ACHN (cell line): ENCODE results near the gene KCNQ1.

Experiments used
- DNase-seq: peaks from one replicate; pipeline ENCODE4 v3.0.0-alpha.2; 2015
- in situ Hi-C: cut with HindIII; loops from 2 replicates; pipeline ENCODE4 v1.10.0; 2017; ENCODE audit warnings: low sequenced_read_pairs, low pct_ligation_motif_present, low pct_unique_long_range_greater_than_20kb

Gene KCNQ1

DNA sequence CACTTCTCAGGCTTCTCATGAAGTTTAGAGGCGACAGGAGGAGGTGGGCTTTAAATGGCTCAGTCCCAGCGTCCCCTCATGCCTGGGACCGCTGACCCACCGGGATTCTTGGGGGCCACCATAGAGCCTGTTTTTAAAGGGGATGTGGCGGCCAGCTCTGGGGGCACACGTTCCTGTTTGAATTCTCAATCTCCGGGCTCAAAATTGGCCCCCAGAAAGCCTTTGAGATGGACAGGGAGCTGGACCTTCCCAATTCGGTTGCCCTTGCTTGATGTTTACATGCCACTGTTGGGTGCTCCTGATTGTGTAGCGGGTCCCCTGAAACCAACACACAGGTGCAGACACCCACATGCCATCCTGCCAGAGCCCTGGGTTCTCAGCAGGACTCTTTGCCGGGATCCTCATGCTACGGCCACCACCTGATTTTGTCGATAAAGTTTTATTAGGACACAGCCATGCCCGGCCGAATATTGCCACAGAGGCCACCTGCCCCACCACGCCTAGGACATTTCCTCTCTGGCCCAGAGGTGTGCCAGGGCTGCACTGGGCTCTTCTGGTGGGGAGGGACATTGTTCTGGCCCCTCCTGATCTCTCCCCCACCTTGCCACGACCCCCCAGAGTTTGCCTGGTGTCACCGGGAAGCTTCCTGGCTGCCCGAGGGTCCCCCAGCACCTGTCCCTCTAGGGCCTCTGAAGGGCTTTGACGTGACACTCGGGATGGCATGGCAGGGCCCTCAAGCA lies 71.6 kb downstream of the KCNQ1 start:
- DNase-seq, result no peak
- in situ Hi-C loops, result no loop called here

DNA sequence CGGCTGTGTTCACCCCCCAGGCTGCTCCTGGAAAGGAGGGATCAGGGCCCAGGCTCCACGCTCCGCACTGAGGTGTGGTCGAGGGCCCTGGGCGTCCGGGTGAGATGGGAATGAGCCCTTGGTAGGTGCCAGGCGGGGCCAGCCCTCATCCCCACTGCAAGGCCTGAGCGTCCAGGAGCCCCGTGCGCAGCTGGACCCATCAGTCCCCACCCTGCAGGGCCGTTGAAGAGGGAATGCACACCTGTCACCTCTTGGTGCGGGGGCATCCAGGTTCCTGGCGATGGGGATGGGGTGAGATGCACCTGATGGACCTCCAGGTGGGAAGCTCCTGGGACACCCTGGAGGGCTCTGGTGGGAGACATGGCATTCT lies 72.2 kb downstream of the KCNQ1 start:
- in situ Hi-C loops, result no loop called here
- DNase-seq, result no peak

DNA sequence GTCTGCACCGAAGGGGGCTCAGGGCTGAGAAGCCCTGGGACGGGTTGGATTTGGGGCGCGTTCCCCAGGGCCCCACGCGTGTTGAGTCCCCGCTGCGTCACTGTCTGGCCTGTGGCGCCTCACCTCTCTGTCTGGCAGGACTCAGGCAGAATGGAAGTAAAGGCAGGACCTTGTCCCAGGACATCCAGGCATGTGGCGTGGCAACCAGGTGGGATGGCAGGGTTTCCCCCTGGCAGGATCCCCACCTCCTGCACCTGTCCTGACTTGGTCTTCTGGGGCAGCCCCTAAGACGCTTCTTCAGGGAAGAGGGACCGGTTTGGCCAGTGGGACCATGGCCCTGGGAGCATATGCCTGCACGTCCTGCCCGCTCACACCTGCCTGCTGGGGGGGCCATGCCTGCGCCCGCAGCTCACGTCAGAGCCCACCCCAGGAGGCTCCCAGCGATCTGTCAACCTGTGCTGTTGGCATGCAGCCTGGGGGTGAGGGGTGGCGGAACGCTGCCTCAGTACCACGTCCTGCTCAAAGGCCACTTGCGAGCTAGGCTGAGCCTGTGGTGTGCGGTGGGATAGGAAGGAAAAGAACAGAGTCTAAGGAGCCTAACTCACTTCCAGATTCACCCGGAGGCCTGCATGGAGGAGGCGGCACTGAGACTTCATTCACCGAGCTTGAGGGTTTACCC lies 72.7 kb downstream of the KCNQ1 start:
- in situ Hi-C loops, result no loop called here
- no peak for DNase-seq

DNA sequence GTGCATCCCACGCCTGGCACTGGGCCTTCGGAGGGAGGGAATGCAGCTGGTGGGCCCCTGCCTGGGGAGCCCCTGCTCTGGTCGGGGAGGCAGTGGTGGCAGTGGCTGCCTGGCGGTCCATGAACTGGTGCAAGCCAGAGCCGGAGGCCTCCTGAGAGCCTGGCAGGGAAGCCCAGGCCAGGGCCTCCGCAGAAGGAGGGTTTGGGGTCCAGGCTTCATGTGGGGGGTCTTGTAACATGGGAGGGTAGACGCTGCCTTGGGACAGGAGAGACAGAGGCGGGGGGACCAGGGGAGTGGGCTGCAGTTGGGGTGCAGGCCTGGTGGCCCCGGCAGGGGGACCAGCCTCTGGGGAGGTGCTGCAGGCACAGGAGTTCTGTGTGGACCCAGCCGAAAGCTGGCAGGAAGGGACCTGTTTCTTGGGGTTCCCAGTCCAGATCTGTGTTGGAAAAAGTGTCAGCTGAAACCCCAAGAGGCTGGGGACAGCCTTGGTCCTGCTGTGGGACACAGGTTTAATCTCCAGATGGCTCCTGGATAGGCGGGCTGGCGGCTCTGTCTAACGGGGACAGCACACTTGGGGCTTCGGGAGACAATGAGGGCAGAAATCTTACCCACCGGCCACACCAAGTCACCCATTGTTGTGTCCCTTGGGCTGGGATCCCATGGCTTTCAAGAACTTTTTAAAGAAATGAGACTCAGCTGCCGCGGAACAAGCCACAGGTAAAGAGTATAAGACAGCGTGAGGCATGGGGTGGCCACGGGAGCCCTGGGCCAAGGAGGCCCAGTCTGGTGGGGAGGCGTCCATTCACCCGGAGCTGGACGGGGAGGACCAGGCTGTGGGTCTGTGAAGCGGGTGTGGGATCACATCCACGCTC lies 73.5 kb downstream of the KCNQ1 start:
- DNase-seq, result no peak
- in situ Hi-C loops, result no loop called here

DNA sequence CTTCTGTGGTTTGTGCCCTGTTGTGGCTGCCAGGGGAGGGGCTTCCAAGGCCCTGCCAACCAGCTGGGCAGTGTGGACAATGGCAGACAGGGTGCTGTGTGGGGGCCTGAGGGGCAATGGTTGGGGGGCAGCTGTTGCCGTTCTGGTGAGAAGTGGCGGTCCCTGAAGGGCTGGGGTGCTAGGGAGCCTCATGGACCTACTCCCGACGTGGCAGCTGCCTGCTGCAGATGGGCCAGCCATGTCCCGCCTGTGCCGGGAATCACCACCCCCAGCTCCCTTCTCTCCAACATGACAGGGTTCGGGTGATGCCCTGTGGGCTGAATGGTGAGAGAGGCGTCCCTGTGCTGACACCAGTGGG lies 74.2 kb downstream of the KCNQ1 start:
- in situ Hi-C loops, result no loop called here
- DNase-seq, result no peak

DNA sequence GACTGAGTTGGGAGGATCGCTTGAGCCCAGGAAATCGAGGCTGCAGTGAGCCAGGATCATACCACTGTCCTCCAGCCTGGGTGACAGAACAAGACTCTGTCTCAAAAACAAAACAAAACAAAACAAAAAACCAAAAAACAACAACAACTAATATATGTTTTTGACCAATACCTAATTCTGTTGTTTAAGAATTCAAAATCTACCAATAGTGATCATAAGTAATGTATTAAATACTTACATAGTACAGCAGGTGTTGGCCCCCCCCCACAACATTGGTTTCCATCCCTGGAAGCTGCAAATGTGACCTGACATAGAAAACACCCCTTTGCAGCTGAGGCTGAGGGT lies 74.7 kb downstream of the KCNQ1 start:
- no peak for DNase-seq
- in situ Hi-C loops, result no loop called here

DNA sequence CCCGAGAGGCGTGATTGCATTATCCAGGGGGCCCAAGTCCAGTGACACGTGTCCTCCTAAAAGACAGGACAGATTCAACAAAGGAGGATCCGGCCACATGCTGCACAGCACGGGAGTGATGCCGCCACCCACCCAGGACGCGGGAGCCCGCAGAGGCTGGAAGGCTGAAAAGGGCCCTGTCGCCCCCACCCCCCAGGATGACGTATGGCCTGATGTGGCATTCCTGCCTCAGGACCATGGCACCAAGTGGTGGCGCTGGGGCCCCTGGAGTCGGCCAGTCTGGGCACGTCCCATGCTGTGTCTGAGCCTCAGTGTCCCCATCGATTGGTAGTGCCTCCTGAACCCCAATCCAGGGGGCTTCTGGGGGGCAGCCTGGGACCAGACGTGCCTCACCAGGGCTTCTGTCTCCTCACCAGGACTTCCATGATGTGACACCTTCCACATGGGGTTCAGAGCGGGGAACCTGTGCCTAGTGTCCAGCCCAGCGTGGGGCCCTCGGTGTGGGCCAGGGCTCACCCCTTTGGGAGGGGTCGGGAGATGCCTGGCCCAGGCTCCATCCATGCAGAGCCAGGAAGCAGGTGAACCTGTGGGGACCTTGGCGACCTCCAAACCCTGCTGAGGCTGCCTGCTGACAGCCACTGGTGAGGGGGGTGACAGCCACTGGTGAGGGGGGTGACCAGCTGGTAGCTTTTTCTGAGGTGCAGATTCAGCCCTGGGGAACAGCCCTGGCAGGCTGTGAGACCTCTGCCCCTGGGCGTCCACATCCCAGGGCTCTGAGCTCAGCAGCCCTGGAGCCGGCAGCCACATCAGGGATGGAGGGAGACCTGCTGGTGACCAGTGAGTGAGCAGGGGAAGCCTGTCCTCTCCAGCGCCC lies 75.3 kb downstream of the KCNQ1 start:
- in situ Hi-C loops, result no loop called here
- DNase-seq, result no peak

DNA sequence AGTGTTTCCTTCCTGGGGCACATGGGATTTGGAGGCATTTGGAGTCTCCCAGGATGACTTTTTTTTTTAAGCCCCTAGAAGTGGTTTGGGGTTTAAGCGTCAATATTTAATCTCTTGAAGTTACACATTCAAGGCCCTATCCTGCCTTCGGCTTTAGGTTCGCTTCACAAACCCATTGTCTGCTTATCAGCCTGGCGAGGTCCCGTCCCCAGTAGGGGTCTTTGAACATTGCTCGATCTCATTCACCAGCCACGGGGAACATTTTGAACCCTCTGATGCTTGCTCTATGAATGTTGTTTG lies 75.9 kb downstream of the KCNQ1 start:
- in situ Hi-C loops, result no loop called here
- no peak for DNase-seq

DNA sequence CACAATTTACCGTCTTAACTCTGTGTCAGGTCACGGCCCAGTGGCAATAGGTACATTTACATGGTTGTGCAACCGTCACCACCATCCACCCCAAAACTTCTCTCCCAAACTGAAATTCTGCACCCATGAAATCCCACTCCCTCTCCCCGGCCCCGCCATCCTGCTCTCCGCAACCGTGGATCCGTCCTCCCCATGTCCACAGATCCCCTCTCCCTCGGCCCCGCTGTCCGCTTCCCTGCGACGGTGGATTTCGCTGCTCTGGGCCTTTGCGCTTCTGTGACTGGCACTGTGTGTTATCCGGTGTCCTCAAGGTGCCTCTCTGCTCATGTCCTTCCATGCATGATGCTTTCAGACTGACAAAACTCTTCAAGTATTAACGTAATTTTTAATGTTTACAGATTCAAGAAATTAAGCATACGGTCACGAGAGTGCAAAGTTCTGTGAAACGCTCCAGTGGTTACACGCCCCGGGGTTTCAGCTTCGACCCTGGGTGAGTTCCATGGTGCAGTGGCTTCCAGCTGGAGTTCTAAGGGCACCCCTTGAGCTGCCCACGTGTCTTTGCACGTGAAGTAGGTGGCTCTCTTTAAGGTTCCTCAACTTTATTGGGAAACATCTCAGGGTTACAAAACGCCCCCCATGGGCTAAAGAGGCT lies 76.4 kb downstream of the KCNQ1 start:
- DNase-seq, result no peak
- in situ Hi-C loops, result no loop called here

DNA sequence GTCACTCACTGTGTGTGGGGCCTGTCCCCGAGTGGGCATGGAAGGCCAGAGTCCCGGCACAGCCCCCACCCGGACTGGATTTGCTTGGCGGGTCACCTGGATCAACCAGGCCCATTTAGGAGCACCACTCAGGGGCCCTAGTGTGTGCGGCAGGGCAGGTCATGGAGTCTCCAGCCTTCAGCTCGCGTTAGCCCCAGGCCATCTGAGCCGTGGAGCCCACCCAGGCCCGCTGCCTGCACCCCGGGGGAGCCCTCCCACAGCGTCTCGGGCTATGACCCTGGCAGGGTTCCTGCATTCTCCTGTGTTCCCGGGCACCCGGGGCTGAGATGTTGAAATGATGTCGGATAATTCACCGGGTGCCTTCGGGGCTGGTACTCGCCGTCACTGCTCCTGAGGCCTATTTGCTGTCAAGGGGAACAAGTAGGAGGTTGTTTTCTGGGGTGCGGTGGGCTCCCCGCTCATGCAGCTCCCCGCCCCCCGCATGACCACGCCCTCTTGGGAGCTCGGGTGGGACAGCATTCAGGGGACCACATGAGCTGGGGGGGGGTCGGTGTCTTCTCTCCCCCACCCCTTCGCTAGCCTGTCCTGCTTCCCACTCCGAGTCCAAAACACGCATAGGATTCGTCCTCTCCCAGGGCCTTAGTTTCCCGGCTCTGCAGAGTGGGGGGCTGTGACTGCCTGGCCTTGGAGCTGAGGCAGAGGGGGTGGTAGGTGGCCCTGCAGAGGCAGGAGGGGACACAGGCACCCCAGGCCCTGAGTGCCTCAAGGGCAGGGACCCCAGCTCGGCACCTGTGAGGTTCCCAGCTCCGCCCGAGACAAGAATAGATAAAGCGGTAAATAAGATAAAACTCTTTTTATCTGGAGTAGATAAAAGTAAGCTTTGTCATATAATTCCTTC lies 77.2 kb downstream of the KCNQ1 start:
- no peak for DNase-seq
- in situ Hi-C loops, result no loop called here

DNA sequence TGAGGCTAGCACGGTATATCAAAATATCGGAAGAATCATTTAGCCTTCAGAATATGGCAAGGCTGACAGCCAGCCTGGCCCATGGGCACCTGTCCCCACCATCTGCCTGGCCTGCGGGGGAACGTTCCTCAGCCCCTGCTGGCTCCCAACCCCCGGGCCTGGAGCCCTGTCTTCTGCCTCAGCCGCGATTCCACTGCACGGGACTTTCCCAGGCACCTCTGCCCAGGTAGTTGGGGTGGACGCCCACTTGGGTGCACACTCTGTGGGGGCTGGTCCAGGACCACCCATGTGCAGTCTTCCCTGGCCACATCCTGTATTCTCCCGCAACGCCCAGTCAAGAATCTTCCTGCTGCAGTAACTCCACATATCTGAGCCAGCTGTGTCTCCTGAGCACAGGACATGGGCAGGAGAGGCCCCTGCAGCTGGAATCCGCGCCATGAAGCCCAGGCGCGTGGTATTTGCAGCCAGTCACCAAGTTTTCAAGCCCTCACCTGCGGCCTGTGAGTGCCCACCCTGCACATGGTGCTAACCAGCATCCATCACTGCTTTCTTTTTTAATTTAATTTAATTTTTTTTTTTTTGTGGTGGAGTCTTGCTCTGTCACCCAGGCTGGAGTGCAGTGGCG lies 77.9 kb downstream of the KCNQ1 start:
- in situ Hi-C loops, result no loop called here
- DNase-seq, result no peak

DNA sequence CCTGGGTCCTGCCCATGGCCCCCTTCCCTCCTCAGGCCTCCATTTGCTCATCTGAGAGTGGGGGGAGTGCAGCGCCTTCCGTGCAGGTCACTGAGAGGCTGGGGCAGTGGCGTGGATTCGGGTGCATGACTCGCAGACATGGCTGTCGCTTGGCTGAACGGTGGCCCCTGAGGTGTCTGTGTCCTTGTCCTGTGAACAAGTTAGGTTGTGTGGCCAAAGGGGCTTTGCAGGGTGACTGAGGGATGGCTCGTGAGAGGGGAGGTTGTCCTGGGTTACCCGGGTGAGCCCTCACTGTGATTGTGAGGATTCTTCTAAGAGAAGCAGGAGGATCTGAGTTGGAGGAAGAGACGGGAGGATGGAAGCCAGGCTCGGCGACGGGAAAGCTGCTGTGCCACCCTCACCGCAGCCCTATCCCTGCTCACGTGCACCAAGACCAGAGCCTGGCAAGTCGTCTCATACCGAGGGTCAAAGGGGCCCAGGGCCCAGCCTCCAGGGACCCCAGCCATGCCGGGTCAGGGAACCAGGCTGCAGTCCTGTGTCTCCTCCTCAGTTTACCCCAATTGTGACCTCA lies 79.1 kb downstream of the KCNQ1 start:
- no peak for DNase-seq
- in situ Hi-C loops, result no loop called here

DNA sequence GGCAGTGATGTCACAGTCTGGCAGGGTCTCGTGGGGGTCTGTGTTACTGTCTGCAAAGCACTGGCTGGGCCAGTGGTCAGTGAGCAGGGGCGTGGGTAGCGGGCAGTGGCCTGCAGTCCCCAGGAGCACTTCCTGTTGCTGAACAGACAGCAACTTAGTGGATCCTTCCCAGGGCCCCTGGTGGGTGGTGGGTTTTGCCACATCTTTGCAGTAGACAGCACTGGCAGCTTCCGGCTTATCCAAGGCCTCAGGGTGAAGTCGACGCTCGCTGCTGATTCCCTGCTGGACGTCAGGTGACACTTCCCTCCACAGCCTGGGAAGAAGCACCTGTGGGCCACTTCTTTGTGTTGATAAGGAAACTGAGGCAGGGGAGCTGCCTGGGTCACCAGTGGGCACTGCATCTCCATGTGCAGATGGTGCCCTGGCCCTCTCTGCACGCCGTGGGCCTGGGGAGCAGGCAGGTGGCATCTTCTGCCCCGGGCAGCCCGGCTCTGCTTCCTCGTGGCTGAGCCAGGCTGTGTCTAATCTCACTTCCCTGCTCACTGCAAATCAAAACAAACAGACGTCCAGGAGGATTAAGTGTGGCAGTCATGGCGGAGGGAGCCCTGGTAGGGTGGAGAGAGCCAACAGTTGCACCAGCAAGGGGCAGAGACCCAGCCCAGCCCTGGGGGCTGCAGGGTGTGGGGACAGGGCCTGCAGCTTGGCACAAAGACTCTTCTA lies 79.8 kb downstream of the KCNQ1 start:
- in situ Hi-C loops, result no loop called here
- DNase-seq, result no peak

DNA sequence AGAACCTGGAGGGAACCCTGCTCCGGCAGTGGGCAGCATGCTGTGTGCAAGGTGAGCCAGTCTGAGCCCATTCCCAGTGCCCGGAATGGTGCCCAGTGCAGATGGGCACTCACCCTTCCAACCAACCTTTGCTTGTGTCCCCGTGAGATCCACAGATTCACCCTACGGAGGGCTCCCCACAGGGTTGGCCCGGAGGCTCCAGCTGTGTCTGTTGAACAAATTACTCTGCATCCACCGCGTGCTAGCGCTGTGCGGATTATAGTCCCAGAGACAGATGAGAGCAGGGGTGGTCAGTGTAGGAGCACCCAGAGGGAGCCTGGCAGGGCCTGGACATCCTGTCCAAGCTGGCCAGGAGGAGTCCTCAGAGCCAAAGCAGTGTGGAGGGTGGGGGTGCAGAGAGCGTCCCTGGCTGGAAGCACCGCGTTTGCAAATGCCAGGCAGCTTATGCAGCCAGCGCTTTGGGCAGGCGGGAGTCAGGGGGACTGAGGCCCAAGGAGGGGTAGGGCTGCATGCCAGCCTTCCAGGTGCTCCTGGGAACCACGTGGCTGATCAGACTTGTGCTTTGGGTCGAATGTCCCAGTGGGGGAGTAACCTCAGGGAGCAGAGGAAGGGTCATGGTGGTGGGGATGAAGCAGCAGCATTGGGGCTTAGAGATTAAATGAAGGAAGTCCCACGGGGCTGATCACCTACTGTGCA lies 80.5 kb downstream of the KCNQ1 start:
- in situ Hi-C loops, result no loop called here
- DNase-seq, result no peak

DNA sequence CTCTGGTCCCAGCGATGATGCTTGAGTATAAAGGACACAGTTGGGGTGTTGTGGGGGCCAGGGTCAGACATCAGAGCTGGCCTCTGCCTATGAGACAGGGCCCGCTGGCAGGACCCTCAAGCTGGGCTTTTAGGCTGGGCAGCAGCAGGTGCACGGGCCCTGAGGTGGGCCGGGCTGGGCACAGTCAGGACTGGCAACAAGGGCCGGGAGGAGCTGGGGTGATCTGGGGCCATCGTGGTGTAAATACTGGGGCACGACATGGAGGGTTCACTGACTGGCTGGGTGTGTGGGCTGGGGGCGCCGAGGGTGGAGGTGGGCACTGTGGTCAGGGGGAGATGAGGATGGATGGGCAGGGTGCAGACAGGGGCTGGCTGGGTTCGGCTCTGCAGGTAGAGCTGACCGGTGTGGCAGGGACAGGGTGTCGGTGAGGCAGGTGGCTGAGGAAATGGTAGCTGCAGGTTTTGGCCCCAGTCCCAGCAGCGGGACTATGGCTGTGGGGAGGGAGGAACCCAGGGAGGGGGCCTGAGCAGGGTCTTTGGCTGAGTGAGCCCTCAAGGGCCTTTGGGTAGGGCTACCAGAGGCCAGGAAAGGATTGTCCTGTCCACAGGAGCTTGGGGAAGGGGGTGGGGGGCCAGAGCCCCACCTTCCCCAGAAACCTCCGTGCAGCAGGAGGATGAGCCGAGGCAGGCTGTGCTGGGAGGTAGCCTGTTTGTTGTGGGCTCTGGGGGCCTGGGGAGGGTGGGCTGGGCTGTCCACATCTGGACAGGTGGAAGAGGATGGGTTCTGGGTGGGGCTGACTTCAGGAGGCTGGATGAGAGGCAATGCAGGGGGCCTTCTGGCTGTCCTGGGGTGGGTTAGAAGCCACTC lies 81.4 kb downstream of the KCNQ1 start:
- DNase-seq, result no peak
- in situ Hi-C loops, result no loop called here
